Stimulated activated CD8-positive, alpha-beta memory T cell treated with anti-CD3 and anti-CD28 coated beads, Interleukin-7, amount 100 ng/mL, for 24 hours (primary cell): Measurements from ENCODE around the gene PPFIA4.
"Not testable (repeated sequence)": the region's sequence is repeated elsewhere in the genome, so short reads cannot be mapped to it uniquely, and the experiment has no call there.

Source experiments
- DNase-seq: peaks from one replicate; pipeline ENCODE4 v3.0.0-alpha.2; 2020; ENCODE audit warnings: low read depth

The PPFIA4 gene

DNA sequence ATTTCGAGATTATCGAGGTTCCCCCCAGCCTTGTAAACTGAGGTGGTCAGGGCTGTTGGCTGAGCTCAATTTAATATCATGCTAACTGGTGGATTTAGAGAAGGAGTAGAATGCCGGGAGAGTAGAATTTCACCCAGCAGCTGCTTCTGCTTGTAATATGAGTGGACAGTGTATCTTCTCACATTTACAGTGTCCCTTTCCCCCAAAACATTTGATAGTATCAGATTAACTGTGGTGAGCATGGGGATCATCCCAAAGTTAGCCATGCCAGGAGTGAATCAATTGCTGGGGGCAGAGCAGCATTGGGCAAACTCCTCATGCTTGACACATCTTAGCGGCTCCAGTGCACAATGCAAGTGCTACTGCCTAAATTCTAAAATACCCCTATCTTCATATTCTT is 9.2 kb upstream of the PPFIA4 start:
- no peak for DNase-seq

GRCh38 chr1:203017692-203018091 is 8.6 kb upstream of the PPFIA4 start:
- DNase-seq: no peak

- not testable (repeated sequence) for DNase-seq
Measured at GRCh38 chr1:203022855-203023254, 3.4 kb upstream of the PPFIA4 start.

GRCh38 chr1:203025686-203026030 is 633 bp upstream of the PPFIA4 start:
- no peak for DNase-seq

GRCh38 chr1:203026666-203027663 is 674 bp downstream of the PPFIA4 start:
- no peak for DNase-seq

GRCh38 chr1:203028067-203028783 is 1.9 kb downstream of the PPFIA4 start:
- no peak for DNase-seq

DNA sequence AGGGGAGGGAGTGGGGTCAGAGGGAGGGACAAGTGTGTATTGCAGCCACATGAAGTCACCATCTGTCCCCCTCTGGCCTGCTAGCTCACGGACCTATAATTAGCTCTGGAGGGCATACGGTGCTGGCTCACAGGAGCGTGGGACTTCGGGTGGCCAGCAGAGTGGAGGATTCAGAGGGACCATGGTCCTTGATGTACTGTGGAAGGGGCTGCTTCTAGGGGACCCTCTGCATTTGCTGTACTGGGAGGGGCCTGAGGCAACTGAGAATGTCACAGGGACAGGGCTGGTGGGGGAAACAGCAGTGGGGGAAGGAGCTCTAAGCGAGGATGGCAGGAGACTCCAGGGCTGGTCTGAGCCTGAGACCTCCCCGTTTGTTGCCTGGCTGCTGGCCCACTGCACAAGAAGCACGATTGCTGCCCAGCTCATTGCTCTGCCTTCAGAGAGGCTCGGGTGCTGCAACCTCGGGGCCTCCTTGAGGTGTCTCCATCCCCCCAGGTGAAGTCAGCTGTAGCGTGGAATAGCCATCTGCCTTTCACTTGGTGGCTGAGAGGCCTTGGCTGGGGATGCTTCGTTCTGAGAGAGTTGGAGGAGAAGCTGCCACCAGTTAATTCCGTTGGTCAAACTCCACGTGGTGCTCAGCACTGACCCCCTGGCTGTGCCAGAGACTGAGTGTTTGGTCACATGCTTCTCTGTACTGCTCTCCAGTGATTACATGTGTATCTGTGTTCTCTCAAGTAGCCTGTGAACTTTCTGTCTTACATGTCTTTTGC is 2.7 kb downstream of the PPFIA4 start:
- DNase-seq: no peak

DNA sequence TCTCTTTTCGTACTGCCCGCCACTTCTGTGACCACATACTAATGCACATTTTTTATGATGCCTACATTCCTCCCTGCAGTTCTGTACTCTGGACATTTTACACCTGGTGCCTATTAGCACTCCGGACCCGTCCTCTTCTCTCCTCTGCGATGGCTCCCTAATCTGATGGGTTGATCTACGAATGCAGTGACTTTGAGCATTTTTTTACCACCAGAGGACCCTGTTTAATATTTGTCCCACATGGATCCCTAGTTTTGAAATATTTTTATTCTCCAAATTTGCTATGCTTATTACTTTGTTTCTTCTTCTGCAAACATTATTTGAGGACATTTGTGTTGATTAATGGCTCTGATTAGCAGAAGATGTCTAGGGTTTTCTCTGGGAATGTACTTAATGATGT is 5.2 kb downstream of the PPFIA4 start:
- DNase-seq: no peak

DNA sequence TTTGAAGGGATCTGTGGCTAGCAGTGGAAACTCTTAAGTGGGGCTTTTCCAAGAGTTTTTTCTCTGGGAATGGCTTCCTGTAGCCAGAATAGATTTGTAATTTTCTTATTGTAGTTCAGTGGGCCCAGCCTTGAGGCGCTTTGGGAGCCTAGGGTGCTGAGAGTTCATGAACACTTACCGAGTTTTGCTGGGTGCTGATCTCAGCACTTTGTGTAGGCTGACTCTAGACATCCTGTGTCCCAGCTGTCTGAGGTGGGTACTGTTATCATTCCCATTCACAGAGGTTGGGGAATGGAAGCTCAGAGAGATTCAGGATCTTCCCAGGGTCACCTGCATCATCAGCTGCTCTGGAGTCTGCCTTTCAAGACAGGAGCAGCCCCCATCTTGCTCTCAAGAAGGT is 7.0 kb downstream of the PPFIA4 start:
- no peak for DNase-seq

DNA sequence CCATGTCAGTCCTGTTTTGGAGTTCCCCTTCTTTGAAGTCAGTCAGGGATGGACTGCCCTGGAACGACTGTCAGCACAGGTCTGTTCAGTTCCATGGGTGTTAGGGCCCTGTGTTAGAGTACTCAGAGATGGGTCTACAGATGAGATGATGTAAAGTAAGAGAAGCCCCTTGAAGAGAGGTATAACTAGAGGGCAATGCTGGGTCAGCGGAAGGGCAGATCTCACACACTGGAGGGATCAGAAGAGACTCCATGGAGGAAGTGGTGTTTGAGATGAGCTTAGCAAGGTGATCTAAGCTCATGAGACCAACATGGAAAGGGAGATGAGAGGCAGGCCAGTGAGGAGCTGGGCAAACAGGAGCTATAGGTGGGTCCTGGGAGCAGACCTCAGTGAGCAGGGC is 7.6 kb downstream of the PPFIA4 start:
- no peak for DNase-seq

- no peak for DNase-seq
Measured at GRCh38 chr1:203034422-203035110, 8.3 kb downstream of the PPFIA4 start.

GRCh38 chr1:203035111-203036000 is 9.1 kb downstream of the PPFIA4 start:
- no peak for DNase-seq

- DNase-seq: no peak
Measured at GRCh38 chr1:203036135-203036534, 9.8 kb downstream of the PPFIA4 start.

DNA sequence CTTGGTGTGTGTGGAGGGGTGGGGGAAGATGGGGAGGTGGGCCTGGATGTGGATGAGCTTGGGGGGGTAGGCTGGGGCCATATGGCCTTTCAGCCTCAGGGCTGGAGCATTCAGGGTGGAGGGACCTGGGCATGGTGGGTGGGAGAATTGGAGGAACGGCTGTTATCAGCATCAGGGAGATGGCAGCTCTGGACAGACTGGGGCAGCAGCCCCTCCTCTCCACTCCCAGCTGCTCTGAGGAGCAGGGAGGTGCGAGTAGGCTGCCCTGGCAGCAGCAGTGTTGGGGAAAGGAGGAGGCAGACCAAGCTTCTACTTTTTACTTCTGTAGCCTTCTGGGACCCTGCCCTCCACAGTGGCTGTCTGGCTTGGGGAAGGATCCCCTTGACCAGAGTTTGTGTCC is 10.2 kb downstream of the PPFIA4 start:
- DNase-seq: no peak

- DNase-seq: no peak
Measured at GRCh38 chr1:203037509-203038190, 11.4 kb downstream of the PPFIA4 start.

DNA sequence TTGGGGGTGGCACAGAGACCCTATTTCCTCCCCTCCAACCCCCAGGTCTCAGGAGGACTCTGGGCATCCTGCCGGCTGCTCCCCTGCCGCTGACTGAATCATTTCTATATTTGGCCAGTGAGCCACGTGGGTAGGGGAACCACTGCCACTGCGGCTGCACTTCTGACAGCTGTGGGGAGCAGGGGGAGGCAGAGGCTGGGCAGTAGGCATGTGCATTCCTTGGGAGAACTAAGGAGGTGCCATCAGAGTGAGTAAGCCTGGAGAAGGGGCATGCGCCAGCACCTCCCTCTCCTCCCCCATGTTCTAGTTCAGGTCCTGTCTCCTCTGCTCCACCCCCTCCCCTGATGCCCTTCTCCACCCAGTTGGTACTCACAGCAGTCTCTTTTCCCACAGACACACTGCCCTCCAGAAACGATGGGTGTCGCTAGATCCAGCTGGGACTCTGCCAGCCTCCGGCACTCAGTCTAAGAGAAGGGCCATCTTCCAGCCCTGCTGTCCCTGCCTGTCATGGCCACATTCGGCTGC is 12.0 kb downstream of the PPFIA4 start:
- no peak for DNase-seq

- DNase-seq: peak; percentile 58
Measured at GRCh38 chr1:203038891-203039608, 12.8 kb downstream of the PPFIA4 start.

DNA sequence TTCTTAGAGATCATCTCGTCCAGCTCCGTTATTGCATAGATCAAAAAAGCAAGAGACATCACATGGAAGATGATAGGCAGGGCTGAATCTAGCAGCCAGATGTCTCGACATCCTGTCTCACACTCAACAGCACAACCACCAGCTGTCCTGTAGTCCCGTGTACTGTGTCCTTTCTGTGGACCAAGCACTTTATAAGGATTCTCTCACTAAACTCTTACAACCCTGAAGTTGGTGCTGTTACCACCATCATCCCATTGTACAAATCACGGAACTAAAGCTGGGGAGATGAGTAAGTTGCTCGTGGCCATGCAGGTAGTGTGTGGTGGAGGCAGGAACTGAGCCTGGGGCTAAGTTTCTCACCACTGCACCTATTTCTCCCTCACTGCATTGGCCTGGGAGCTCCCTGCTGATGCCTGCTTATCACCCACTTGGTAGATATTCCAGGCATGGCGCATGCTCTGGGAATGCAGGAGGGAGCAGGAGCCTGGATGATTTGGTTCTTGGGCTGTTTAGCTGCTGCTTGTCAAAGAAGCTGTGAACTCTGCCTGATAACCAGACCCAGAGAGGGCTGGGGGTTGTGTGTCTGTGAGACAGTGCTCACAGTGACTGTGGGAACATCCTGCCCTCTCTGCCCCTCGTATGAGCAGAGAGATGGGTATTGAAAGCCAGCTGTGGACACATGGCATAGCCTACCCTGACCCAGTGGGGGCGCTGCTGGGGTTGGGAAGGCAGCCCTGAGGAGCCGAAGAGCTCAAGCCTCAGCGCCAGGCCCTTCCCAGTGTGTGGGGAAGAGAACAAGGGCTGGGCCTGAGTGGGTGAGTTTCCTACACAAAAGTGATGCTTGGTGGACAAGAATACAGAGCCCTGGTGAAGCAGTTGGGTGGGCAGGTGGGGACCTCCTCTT is 13.6 kb downstream of the PPFIA4 start:
- DNase-seq: no peak
